IPS-NIHi7 (cell line): Measurements from ENCODE around the gene LDHAL6A.

Source experiments
- DNase-seq: peaks from one replicate; pipeline ENCODE4 v3.0.0; 2012; ENCODE audit warnings: mixed read lengths; ENCODE audit errors: extremely low spot score

LDHAL6A gene

GRCh38 chr11:18490736-18491485 is 35.3 kb downstream of the LDHAL6A start:
- DNase-seq, result no peak

DNA sequence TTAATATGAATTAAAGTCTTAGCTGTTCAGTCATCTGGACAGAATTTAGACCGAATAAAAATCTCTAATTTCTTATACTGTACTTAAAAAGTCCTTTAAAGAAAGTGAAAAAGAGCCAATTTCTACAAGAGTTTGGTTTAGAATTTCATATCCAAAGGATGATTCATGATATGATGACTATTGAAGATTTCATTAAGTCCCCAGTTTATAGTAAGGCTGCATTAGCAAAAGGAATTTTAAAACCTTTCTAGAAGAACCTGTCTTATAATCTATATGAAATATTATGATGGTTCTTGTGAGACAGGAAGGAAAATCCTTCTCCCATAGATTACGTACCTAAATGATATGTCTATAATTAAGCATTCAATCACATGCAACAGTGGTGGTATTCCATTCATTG is 36.3 kb downstream of the LDHAL6A start:
- DNase-seq, result no peak

GRCh38 chr11:18492888-18493287 is 37.2 kb downstream of the LDHAL6A start:
- DNase-seq, result no peak

DNA sequence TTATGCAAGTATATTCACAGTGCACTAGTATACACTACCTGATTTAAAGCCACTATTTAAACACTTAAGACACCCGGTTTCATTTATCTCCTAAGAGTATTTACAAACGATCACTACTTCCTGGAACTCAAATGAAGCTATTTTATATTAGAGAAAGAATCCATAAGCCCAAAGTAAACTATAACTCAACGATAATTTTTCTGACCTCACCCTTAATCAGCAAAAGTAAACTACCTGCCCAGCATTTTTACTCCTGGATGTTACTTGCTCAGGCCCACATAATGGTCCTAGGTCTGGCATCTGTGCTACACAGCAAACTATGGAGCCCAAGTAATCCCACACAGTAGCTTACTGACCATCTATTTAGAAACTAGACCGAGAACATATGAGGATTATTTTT is 37.7 kb downstream of the LDHAL6A start:
- no peak for DNase-seq

DNA sequence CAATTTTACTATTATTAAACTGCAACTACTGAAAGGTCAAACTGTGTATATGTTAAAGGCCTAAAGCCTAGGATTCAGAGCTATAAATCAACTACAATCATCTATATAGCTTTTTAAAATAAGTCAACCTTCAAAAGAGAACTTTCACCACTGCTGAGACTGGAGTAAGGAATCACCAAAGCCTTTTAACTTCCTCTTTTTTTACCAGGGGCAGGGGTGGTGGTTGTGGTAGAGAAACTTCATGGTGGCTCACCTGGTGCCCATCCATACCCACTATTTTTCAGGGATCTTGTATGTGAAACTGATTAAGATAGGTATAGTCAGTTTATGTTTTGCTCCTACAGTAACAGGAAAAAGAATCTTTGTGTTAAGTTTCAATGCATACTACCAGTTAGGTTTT is 39.6 kb downstream of the LDHAL6A start:
- DNase-seq, result no peak

DNA sequence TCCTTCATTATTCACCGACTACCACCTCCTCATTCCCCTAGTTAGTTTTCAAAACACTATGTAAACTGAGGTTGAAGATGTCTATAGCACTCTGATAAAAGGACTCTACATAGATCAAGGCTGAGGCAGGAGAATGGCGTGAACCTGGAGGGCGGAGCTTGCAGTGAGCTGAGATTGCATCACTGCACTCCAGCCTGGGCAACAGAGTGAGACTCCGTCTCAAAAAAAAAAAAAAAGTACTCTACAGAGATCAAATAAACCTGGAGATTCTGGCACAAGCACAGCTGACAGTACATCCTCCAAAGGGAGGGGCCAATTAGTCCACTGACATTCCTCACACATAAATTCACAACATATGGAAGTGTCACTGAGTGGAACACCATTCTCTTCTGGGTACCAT is 40.0 kb downstream of the LDHAL6A start:
- DNase-seq, result no peak

DNA sequence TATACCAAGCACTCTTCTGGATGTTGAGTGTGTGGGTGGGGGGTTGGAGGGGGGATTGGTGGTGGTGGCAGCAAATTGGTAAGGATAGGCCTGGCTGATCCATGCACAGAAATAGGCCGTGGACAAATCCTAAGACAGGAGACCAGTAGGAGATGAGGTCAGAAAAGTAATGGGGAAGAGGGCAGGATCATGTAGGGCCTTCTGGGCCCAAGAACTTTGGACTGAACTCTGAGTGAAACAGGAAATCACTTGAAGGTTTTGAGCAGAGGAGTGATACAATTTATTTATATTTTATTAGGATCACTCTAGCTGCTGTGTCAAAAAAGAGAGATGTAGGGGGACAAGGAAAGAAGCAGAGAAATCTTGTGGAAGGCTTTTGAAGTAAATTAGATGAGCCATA is 42.4 kb downstream of the LDHAL6A start:
- DNase-seq, result no peak

- no peak for DNase-seq
Measured at GRCh38 chr11:18501629-18502028, 46.0 kb downstream of the LDHAL6A start.

GRCh38 chr11:18502352-18502751 is 46.7 kb downstream of the LDHAL6A start:
- no peak for DNase-seq

GRCh38 chr11:18521122-18521521 is 65.5 kb downstream of the LDHAL6A start:
- DNase-seq, result no peak

DNA sequence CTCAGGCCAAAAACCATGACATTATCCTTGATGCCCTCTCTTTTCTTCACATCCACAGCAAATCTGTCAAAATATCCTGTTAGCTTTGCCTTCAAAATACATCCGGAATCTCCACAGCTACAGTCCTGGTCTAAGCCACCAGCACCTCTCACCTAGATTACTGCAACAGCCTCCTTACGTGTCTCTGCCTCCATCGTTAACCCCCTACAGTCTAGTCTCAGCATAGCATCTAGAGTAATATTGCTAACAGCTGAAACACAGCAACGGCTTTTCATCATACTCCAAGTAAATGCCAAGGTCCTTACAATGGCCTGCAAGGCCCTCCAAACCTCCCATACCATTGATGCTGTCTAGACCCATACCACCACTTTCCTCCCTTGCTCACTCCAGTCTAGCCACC is 66.7 kb downstream of the LDHAL6A start:
- DNase-seq, result peak; percentile 22

GRCh38 chr11:18523084-18523483 is 67.4 kb downstream of the LDHAL6A start:
- no peak for DNase-seq

- DNase-seq, result no peak
Measured at GRCh38 chr11:18524248-18524647, 68.6 kb downstream of the LDHAL6A start.

DNA sequence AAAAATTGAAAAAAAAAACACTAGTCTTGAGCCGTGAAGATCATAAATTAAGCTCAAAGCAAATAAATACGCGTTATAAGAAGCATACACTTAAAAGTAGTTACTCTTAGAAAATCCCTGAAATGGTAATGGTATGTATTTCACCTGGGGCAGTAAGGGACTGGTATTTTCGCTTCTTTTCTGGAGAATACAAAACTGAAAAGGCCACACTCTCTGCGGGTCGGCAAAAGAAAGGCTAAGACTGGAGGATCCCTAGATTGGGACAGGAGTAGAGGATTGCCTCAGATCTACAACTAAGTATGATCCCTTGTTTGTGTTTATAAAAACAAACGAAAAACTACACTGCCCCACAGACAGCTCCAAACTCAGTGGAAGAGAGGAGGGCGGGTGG is 70.5 kb downstream of the LDHAL6A start:
- no peak for DNase-seq

GRCh38 chr11:18526521-18527296 is 71.1 kb downstream of the LDHAL6A start, which contains the start of gene TSG101:
Gene TSG101, minus strand, starts transcription at chr11:18526942. Its CDS starts 126 bp downstream, at chr11:18526816.
- peak; percentile 95 for DNase-seq

GRCh38 chr11:18527512-18527911 is 71.9 kb downstream of the LDHAL6A start:
- DNase-seq, result peak; percentile 7
